A673 (cell line): ENCODE data around the gene PSMD13. TPM values are rescaled to one million over a fixed set of nuclear protein-coding genes. Genes with fewer than 3 reads are reported as not detected.

Experiments used
- BruUV-seq: library from RNA; stranded (reverse); fragments of 400-500 nt; replicated peaks from 2 replicates; lab custom pipeline; 2021; lab: Mats Ljungman, UMichigan
- CTCF ChIA-PET: fragments of 300-600 bp; sonication (Branson Sonifier 250); formaldehyde crosslinking; loops from one replicate; lab custom pipeline; 2022; ENCODE audit warnings: antibody characterized with exemption; lab: Charles Lee
- POLR2A ChIA-PET: fragments of 300-600 bp; sonication (Branson Sonifier 250); formaldehyde crosslinking; loops from one replicate; lab custom pipeline; 2022; ENCODE audit warnings: antibody characterized with exemption; ENCODE audit not compliant: low non-redundant PET; lab: Charles Lee
- DNase-seq: peaks from one replicate; pipeline ENCODE4 v3.0.0-alpha.2; 2015; ENCODE audit warnings: low spot score
- H3K27ac ChIP-seq: fragments of 200-600 bp; sonication (generic); 2 replicates; pipeline ENCODE4 v1.5.1; 2016; ENCODE audit warnings: mixed run types, low read depth, mild to moderate bottlenecking, mixed read lengths, antibody characterized with exemption, low read length; ENCODE audit not compliant: poor library complexity, severe bottlenecking
- H3K27me3 ChIP-seq: fragments of 200-600 bp; sonication (generic); replicated peaks from 2 replicates; pipeline ENCODE4 v1.6.1; 2017; ENCODE audit warnings: mixed run types, low read depth, mild to moderate bottlenecking, mixed read lengths, antibody characterized with exemption, low read length; ENCODE audit not compliant: insufficient read depth, poor library complexity
- H3K36me3 ChIP-seq: fragments of 200-600 bp; sonication (generic); 2 replicates; pipeline ENCODE4 v1.6.1; 2016; ENCODE audit warnings: mixed run types, mild to moderate bottlenecking, mixed read lengths, antibody characterized with exemption, low read length; ENCODE audit not compliant: insufficient read depth, poor library complexity, severe bottlenecking
- H3K4me1 ChIP-seq: fragments of 200-600 bp; sonication (generic); 2 replicates; pipeline ENCODE4 v1.6.1; 2017; ENCODE audit warnings: mixed run types, mild to moderate bottlenecking, mixed read lengths, antibody characterized with exemption, low read length; ENCODE audit not compliant: insufficient read depth, poor library complexity, severe bottlenecking
- H3K4me3 ChIP-seq: fragments of 200-600 bp; sonication (generic); 2 replicates; pipeline ENCODE4 v1.5.1; 2016; ENCODE audit warnings: low read depth, mixed run types, mild to moderate bottlenecking, mixed read lengths, low read length; ENCODE audit not compliant: poor library complexity, severe bottlenecking
- H3K9me3 ChIP-seq: fragments of 200-600 bp; sonication (generic); 2 replicates; pipeline ENCODE4 v1.6.1; 2016; ENCODE audit warnings: mixed run types, low read depth, mild to moderate bottlenecking, mixed read lengths, antibody characterized with exemption, low read length; ENCODE audit not compliant: poor library complexity, severe bottlenecking
- CTCF ChIP-seq: fragments of 300-800, 200-600 bp; sonication (generic); conservative IDR thresholded peaks from 2 replicates; pipeline ENCODE4 v1.5.1; 2017; ENCODE audit warnings: low read depth, mild to moderate bottlenecking, antibody characterized with exemption, low read length, moderate library complexity, mixed read lengths
- EZH2 ChIP-seq: fragments of 200-600 bp; sonication (generic); IDR thresholded peaks from 2 replicates; pipeline ENCODE4 v1.6.1; 2017; ENCODE audit warnings: borderline replicate concordance, low read depth, mild to moderate bottlenecking, mixed read lengths, antibody characterized with exemption, low read length; ENCODE audit not compliant: poor library complexity, severe bottlenecking
- intact Hi-C: fragments of 100-400 bp; cut with micrococcal nuclease; formaldehyde crosslinking; loops from one replicate; pipeline ENCODE4 v1.10.0; 2022; ENCODE audit not compliant: unreplicated experiment
- total RNA-seq: library from RNA; stranded (reverse); gene quantifications from 2 replicates; pipeline ENCODE4 v1.2.3, GENCODE V29; 2021

PSMD13 gene
- total RNA-seq, 1 experiment from 2014 or later = 199 TPM

- ChIA-PET POLR2A (no interaction called here), CTCF (no interaction called here)
- no peak for DNase-seq
- no peaks in the 10 kb centered on the region for H3K9me3 ChIP-seq
- H3K27ac ChIP-seq = no peak overlapping the region
- BruUV-seq = no TSS peak
- no peaks in the 10 kb centered on the region for H3K27me3 ChIP-seq
- no peaks in the 10 kb centered on the region for H3K36me3 ChIP-seq
- peak overlapping the region; percentile 36 for H3K4me3 ChIP-seq
- no peak for TF ChIP-seq CTCF
- no peak for TF ChIP-seq EZH2
- H3K4me1 ChIP-seq = no peaks in the 10 kb centered on the region
- intact Hi-C loops = no loop called here
Observed at GRCh38 chr11:269146-269890, 32.5 kb downstream of the PSMD13 start.

DNA sequence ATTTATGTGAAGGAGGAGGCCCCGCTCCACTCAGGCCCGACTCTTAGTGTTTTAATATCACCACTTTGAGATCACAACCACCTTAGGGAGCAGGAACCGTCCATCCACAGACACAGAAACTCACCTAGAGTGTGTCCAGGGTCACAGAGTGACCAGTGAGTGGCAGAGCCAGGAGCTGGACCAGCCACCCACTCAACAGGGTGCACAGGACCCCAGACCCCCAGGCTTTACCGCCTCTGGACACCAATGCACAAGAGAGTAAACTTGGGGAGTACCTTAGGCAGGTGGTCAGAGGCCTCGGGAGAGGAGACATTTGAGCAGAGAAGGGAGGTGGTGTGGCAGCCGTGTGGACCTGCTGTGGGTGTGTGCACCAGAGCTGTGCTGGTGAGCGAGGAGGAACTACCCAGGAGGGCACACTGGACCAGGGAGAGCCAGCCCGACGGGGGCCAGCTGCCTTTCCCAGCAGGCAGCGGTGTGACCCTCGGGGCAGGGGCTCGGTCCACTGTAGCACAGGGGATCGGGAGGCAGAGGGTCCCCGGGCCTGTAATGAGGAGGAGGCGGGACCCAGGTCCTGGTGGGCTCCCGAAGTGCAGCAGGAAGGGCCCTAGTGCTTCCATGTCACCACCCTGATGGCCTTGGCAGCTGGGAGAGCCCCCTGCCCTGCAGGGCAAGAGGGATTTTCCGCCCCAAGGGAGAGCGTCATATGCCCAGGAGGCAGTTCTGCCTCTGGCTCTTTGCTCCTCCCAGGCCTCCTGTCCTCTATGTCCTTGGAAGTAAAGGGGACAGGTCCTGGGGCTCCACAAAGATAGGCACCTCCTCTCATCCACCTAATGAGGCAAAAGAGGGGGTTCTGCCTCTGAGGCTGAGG, 33.9 kb downstream of the PSMD13 start:
- POLR2A ChIA-PET = no interaction called here

GRCh38 chr11:271319-271715, 34.5 kb downstream of the PSMD13 start:
- Histone ChIP-seq H3K27me3 (no peaks in the 10 kb centered on the region), H3K27ac (no peak overlapping the region), H3K4me1 (no peaks in the 10 kb centered on the region), H3K9me3 (no peaks in the 10 kb centered on the region), H3K4me3 (no peak overlapping the region), H3K36me3 (no peaks in the 10 kb centered on the region)
- TF ChIP-seq EZH2 = no peak
- no peak for TF ChIP-seq CTCF
- DNase-seq = no peak
- ChIA-PET CTCF (no interaction called here), POLR2A (no interaction called here)
- intact Hi-C loops = no loop called here
- BruUV-seq = no TSS peak

More for the DNA sequence above, 33.9 kb downstream of the PSMD13 start:
- Histone ChIP-seq H3K4me1 (no peaks in the 10 kb centered on the region), H3K9me3 (no peaks in the 10 kb centered on the region), H3K27ac (no peak overlapping the region), H3K36me3 (no peaks in the 10 kb centered on the region), H3K4me3 (no peak overlapping the region), H3K27me3 (no peaks in the 10 kb centered on the region)
- CTCF ChIA-PET = no interaction called here
- DNase-seq = no peak
- TF ChIP-seq EZH2 (no peak), CTCF (no peak)
- intact Hi-C loops = no loop called here
- BruUV-seq = no TSS peak
